ENCODE results near the gene PRKCG.
"Not testable (repeated sequence)": the region's sequence is repeated elsewhere in the genome, so short reads cannot be mapped to it uniquely, and the experiment has no call there.

Gene PRKCG

GRCh38 chr19:53881482-53882390, at the start of gene PRKCG:
Gene PRKCG (plus strand): TSS chr19:53882197. CDS start chr19:53882495, 298 bp downstream.
- no peak for DNase-seq (ENCODE audit: low spot score)

- DNase-seq (ENCODE audit: low spot score): not testable (repeated sequence)
Observed at GRCh38 chr19:53832861-53833260, 49.1 kb upstream of the PRKCG start.

- DNase-seq (ENCODE audit: low spot score): not testable (repeated sequence)
Observed at GRCh38 chr19:53838446-53838845, 43.6 kb upstream of the PRKCG start.

- not testable (repeated sequence) for DNase-seq (ENCODE audit: low spot score)
Observed at GRCh38 chr19:53840241-53840640, 41.8 kb upstream of the PRKCG start.

DNA sequence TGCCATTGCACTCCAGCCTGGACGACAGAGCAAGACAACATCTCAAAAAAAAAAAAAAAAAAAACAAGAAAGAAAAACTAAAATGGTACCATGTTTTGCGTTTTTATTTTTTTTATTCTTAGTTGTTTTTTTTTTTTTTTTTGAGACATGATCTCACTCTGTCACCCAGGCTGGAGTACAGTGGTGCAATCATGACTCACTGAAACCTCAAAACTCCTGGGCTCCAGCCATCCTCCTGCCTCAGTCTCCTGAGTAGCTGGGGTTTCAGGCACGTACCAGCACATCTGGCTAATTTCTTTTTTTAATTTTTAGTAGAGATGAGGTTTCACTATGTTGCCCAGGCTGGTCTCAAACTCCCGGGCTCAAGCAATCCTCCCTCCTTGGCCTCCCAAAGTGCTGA, 41.1 kb upstream of the PRKCG start:
- DNase-seq (ENCODE audit: low spot score): not testable (repeated sequence)

GRCh38 chr19:53844849-53845246, 37.1 kb upstream of the PRKCG start:
- no peak for DNase-seq (ENCODE audit: low spot score)

DNA sequence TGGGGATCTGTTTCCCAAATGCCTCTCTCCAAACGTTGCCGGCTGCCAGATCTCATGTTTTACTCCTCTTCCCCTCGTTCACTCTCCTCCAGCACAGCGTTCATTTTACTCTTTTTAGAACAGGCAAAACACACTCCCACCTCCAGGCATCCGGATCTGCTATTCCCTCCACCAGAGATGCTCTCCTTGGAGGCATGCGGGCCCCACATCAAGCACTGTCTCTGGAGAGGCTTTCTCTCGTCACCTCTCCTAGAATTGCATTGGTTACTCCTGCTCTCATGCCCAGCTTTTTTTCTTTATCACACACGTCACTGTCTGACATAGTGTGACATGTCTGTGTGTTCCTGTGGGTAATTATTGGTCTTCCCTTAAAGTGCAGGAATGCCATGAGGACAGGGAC, 34.4 kb upstream of the PRKCG start:
- no peak for DNase-seq (ENCODE audit: low spot score)

- DNase-seq (ENCODE audit: low spot score): no peak
Observed at GRCh38 chr19:53849237-53849676, 32.7 kb upstream of the PRKCG start.

DNA sequence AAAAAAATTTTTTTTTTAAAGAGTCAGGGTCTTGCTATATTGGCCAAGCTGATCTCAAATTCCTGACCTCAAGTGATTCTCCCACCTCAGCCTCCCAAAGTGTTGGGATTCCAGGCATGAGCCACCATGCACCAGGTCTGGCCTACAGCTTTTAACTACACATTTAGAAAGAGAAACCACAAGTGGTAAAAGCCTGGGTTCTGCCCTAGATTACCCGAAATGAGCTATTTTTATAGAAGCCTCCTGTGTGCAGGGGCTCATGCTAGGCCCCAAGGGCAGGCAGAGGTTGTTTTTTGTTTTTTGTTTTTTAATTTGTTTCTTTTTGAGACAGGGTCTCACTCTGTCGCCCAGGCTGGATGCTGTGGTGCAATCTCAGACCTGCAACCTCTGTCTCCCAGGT, 28.3 kb upstream of the PRKCG start:
- no peak for DNase-seq (ENCODE audit: low spot score)

GRCh38 chr19:53864308-53864836, 17.6 kb upstream of the PRKCG start:
- DNase-seq (ENCODE audit: low spot score): peak; percentile 89

GRCh38 chr19:53865523-53865917, 16.5 kb upstream of the PRKCG start:
- DNase-seq (ENCODE audit: low spot score): no peak

GRCh38 chr19:53865918-53866864, 15.8 kb upstream of the PRKCG start:
- DNase-seq (ENCODE audit: low spot score): peak; percentile 83

- no peak for DNase-seq (ENCODE audit: low spot score)
Observed at GRCh38 chr19:53866865-53867224, 15.2 kb upstream of the PRKCG start.

DNA sequence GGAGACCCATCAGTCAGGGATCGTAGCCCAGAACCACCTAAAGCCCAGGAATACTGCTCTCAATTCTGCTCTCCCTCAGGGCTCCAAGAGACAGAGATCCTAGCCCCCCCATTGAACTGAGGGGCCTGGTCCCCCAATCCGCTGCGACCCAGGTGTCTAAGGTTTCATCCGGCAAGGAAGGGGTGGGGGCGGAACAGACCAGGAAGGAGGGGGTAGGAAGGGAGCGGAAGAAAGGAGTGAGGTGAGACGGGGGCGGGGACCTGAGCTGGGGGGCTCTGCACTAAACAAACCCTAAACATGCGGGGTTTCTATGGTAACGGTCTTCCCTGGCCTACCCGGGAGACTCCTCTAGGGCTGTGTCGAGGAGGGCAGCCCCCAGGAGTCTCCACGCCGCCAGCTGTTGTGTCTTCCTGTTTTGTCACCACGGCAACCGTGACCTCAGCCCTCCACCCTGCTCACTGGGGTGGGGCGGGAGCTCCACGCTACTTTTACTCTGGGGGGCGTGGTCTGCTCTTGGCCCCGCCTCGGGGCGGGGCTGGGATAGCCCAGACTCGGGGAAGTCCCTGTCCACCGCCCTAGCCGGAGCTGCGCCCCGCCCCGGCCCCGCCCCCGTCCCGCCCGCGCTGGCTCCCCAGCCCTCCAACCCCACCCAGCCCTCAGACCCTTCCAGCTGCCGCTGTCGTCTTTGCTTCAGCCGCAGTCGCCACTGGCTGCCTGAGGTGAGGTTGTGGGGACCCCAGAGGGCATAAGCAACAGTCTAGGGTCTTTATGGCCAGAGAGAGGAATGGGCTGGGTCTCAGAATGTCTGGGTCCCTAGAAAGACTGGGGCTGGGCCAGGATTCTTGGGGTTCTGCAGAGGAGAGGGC, 14.5 kb upstream of the PRKCG start, which contains the start of gene MYADM:
TSS of gene MYADM (plus strand) at position 659 of the 866 bp plus-strand sequence. CDS start 5,647 bp downstream, outside the sequence.
- peak; percentile 98 for DNase-seq (ENCODE audit: low spot score)

GRCh38 chr19:53868091-53868891, 13.7 kb upstream of the PRKCG start:
- DNase-seq (ENCODE audit: low spot score): no peak

DNA sequence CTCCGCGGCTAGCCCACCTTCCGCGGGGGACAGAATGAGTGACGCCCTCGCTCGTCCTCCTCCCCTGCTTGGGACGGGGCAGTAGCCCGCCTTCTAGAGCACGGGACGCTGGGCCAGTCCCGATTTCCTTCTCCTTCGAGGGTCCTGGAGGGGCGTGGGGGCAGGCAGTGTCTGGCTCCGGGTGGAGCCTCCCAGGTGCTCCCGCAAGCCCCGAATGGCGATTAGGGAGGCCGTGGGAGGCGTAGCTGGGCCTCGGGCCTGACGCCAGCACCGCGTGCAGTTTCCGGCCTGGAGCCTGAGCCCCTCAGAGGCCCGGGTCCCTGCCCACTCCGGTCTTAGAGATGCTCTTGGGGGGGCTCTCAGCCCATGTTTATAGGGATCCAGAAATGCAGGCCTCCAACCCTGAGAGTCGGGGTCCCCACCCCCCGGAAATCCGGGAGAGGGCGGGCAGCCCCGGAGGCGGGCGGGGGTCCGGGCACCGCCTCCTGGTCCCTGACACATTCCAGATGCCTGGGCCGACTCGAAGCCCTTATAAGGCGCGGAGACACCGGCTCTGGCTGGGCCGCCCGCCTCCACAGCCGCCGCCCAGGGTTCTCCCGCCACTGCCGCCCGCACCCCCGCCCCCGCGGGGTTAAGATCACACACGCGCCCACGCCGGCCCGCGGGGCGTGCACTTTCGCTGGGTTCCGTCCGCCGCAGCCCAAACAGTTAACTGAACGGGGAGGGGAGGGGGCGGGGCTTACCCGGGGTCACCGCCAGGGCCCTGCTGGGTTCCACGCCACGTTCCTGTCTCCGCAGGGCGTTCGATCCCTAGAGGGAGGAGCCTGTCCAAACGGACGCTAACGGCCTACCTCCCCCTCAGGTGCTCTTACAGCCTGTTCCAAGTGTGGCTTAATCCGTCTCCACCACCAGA, 12.8 kb upstream of the PRKCG start:
- DNase-seq (ENCODE audit: low spot score): peak; percentile 55

- not testable (repeated sequence) for DNase-seq (ENCODE audit: low spot score)
Observed at GRCh38 chr19:53869805-53870484, 12.1 kb upstream of the PRKCG start.

DNA sequence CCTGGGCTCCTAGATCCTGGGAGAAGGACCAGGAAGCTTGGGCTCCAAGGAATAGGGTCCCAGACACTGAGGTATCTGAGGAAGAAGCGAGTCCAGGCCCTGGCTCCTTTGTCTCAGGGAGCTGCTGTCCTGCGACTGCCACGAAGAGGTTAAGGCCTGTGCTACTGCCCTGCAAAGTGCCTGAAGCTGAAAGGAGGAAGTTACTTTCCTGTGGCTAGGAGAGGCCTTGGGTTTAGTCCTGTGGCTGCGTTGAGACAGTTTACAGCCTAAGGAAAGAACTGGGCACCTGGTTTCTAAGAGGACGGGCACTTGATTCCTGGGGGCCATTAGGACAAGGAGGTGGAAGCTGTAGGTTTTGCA, 11.5 kb upstream of the PRKCG start:
- no peak for DNase-seq (ENCODE audit: low spot score)

DNA sequence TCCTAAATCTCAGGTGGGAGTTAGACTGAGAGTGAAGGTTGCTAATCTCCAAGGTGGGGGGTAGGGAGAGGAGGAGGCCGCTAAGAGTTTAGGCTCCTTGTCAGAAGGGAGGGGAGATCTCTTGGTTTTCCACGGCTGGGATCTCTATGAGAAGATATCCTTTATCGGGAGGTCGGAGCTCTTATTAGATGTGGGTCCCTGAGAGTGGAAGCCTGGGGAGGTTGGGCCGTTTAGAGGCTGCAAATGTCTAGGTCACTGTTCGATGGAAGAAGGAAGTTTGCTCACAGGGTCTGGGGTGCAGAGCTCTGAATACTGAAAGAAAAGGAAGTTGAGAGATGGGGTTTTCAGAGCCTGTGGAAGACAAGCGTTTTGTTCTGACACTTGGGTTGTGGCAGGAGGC, 10.5 kb upstream of the PRKCG start:
- DNase-seq (ENCODE audit: low spot score): no peak
